Neural cell (in vitro differentiated cells): ENCODE results near the gene ATP13A3. TPM values are rescaled to one million over a fixed set of nuclear protein-coding genes. Genes with fewer than 3 reads are reported as not detected.

Experiments
- H2AFZ ChIP-seq: fragments of 200-600, 300-800 bp; sonication (generic), shearing (Covaris generic); 2 replicates; pipeline ENCODE4 v1.6.0; 2014; ENCODE audit warnings: low read depth, mild to moderate bottlenecking, antibody characterized with exemption, low read length, moderate library complexity
- H3F3A ChIP-seq: fragments of 200-600 bp; shearing (Covaris generic); 2 replicates; pipeline ENCODE4 v1.6.1; 2016; ENCODE audit warnings: mild to moderate bottlenecking, moderate library complexity, mixed read lengths, antibody characterized with exemption, low read length; ENCODE audit not compliant: insufficient read depth, poor library complexity, severe bottlenecking
- H3K27ac ChIP-seq: fragments of 200-600, 300-800 bp; sonication (generic), shearing (Covaris generic); 2 replicates; pipeline ENCODE4 v1.5.1; 2014; ENCODE audit warnings: mild to moderate bottlenecking, low read length, moderate library complexity
- H3K27me3 ChIP-seq: fragments of 300-800, 200-600 bp; sonication (generic), shearing (Covaris generic); 2 replicates; pipeline ENCODE4 v1.6.0; 2014; ENCODE audit warnings: mild to moderate bottlenecking, low read depth, low read length, moderate library complexity; ENCODE audit not compliant: insufficient read depth
- H3K36me3 ChIP-seq: fragments of 300-800, 200-600 bp; sonication (generic), shearing (Covaris generic); 2 replicates; pipeline ENCODE4 v1.5.1; 2014; ENCODE audit warnings: mild to moderate bottlenecking, antibody characterized with exemption, low read length, moderate library complexity; ENCODE audit not compliant: insufficient read depth
- H3K4me2 ChIP-seq: fragments of 300-800, 200-600 bp; sonication (generic), shearing (Covaris generic); 2 replicates; pipeline ENCODE4 v1.6.0; 2014; ENCODE audit warnings: mild to moderate bottlenecking, low read length
- H3K4me3 ChIP-seq: fragments of 300-800, 200-600 bp; sonication (generic), shearing (Covaris generic); 2 replicates; pipeline ENCODE4 v1.5.1; 2014; ENCODE audit warnings: mild to moderate bottlenecking, low read length, moderate library complexity
- H3K79me2 ChIP-seq: fragments of 200-600 bp; shearing (Covaris generic); replicated peaks from 2 replicates; pipeline ENCODE4 v1.6.0; 2014; ENCODE audit warnings: mild to moderate bottlenecking, low read length, moderate library complexity; ENCODE audit not compliant: insufficient read depth
- H3K9ac ChIP-seq: fragments of 300-800, 200-600 bp; sonication (generic), shearing (Covaris generic); 2 replicates; pipeline ENCODE4 v1.6.1; 2016; ENCODE audit warnings: mild to moderate bottlenecking, low read length, mixed read lengths
- H3K9me2 ChIP-seq: fragments of 200-600 bp; shearing (Covaris generic); 2 replicates; pipeline ENCODE4 v1.6.1; 2016; ENCODE audit warnings: mild to moderate bottlenecking, low read length, mixed read lengths; ENCODE audit not compliant: insufficient read depth
- H3K9me3 ChIP-seq: fragments of 200-600, 300-800 bp; sonication (generic), shearing (Covaris generic); 2 replicates; pipeline ENCODE4 v1.6.1; 2016; ENCODE audit warnings: mild to moderate bottlenecking, mixed run types, low read length, moderate library complexity, mixed read lengths
- H4K20me1 ChIP-seq: fragments of 200-600 bp; shearing (Covaris generic); 2 replicates; pipeline ENCODE4 v1.6.1; 2016; ENCODE audit warnings: mild to moderate bottlenecking, mixed run types; ENCODE audit not compliant: insufficient read depth
- EP300 ChIP-seq: fragments of 450-650 bp; conservative IDR thresholded peaks from 2 replicates; pipeline ENCODE4 v1.6.1; 2014; ENCODE audit warnings: antibody characterized with exemption, mild to moderate bottlenecking, moderate library complexity; ENCODE audit not compliant: poor library complexity, severe bottlenecking
- EZH2 ChIP-seq: fragments of 200-600, 300-800 bp; shearing (Covaris generic), sonication (generic); IDR thresholded peaks from 2 replicates; pipeline ENCODE4 v1.6.1; 2014; ENCODE audit warnings: antibody characterized with exemption, low read length, borderline replicate concordance, mild to moderate bottlenecking; ENCODE audit not compliant: insufficient read depth, poor library complexity, severe bottlenecking
- MXI1 ChIP-seq: fragments of 450-650 bp; conservative IDR thresholded peaks from 2 replicates; pipeline ENCODE4 v1.6.1; 2014; ENCODE audit warnings: antibody characterized with exemption, mild to moderate bottlenecking; ENCODE audit not compliant: poor library complexity, severe bottlenecking
- POLR2AphosphoS5 ChIP-seq: IDR thresholded peaks from 2 replicates; pipeline ENCODE4 v1.6.1; 2012
- RAD21 ChIP-seq: fragments of 450-650 bp; conservative IDR thresholded peaks from 2 replicates; pipeline ENCODE4 v1.6.1; 2014; ENCODE audit warnings: antibody characterized with exemption, mild to moderate bottlenecking, moderate library complexity
- SMC3 ChIP-seq: fragments of 450-650 bp; conservative IDR thresholded peaks from 2 replicates; pipeline ENCODE4 v1.6.1; 2014; ENCODE audit warnings: antibody characterized with exemption, mild to moderate bottlenecking, moderate library complexity; ENCODE audit not compliant: poor library complexity
- TAF1 ChIP-seq: IDR thresholded peaks from 2 replicates; pipeline ENCODE4 v1.6.1; 2012; ENCODE audit warnings: low read depth
- polyA plus RNA-seq: library from polyadenylated mRNA; depleted of rRNA; stranded (reverse); fragments of >200 nt; gene quantifications from 2 replicates; pipeline ENCODE4 v1.2.3, GENCODE V29; 2014
- TF ChIP-seq, protein P1 (sequence below): IDR thresholded peaks from 2 replicates; pipeline ENCODE4 v1.6.1; 2012; ENCODE audit warnings: borderline replicate concordance
- TF ChIP-seq, protein P2 (sequence below): fragments of 450-650 bp; IDR thresholded peaks from 2 replicates; pipeline ENCODE4 v1.5.1; 2014; ENCODE audit warnings: antibody characterized with exemption, mild to moderate bottlenecking, moderate library complexity; ENCODE audit not compliant: poor library complexity, severe bottlenecking

Gene ATP13A3
- polyA plus RNA-seq, 1 donor from 2014 or later = 64.7 TPM

DNA sequence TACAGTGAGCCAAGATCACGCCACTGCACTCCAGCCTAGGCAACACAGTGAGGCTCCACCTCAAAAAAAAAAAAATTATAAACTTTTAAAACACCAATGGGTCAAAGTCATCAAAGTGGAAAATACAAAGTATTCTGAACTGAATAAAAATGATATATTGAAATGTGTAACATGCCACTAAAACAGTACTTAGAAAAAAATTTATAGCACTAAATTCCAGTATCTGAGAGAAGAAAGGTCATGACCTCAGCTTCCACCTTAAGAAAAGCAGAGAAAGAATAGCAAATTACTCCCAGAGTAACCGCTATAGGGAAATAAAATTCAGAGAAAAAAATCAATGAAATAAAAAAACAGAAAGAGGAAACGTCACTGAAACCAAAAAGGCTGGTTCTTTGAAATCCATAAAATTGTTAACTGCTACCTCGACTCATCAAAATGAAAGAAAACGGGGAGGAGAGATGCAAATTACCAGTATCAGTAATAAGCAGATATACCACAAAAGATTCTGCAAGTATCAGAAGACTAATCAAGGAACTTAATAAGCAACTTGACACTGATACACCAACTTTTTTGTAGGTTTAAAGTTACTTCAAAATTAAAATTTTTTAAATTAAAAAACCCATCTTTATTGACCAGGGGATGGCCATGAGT, 20.8 kb downstream of the ATP13A3 start:
- Histone ChIP-seq H4K20me1 (no peaks in the 10 kb centered on the region), H3K27ac (no peak overlapping the region), H3K79me2 (peaks cover 53% of the 10 kb centered on the region), H3K27me3 (no peaks in the 10 kb centered on the region), H3K9me2 (no peaks in the 10 kb centered on the region), H3K4me3 (no peak overlapping the region), H3K9me3 (no peaks in the 10 kb centered on the region), H3K9ac (no peak overlapping the region), H3K36me3 (no peaks in the 10 kb centered on the region), H2AFZ (no peak overlapping the region), H3K4me2 (no peak overlapping the region), H3F3A (no peaks in the 10 kb centered on the region)
- no peak for TF ChIP-seq MXI1
- TF ChIP-seq, protein P1, sequence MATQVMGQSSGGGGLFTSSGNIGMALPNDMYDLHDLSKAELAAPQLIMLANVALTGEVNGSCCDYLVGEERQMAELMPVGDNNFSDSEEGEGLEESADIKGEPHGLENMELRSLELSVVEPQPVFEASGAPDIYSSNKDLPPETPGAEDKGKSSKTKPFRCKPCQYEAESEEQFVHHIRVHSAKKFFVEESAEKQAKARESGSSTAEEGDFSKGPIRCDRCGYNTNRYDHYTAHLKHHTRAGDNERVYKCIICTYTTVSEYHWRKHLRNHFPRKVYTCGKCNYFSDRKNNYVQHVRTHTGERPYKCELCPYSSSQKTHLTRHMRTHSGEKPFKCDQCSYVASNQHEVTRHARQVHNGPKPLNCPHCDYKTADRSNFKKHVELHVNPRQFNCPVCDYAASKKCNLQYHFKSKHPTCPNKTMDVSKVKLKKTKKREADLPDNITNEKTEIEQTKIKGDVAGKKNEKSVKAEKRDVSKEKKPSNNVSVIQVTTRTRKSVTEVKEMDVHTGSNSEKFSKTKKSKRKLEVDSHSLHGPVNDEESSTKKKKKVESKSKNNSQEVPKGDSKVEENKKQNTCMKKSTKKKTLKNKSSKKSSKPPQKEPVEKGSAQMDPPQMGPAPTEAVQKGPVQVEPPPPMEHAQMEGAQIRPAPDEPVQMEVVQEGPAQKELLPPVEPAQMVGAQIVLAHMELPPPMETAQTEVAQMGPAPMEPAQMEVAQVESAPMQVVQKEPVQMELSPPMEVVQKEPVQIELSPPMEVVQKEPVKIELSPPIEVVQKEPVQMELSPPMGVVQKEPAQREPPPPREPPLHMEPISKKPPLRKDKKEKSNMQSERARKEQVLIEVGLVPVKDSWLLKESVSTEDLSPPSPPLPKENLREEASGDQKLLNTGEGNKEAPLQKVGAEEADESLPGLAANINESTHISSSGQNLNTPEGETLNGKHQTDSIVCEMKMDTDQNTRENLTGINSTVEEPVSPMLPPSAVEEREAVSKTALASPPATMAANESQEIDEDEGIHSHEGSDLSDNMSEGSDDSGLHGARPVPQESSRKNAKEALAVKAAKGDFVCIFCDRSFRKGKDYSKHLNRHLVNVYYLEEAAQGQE = no peak
- no peak for TF ChIP-seq POLR2AphosphoS5
- TF ChIP-seq EZH2 = no peak
- TF ChIP-seq, protein P2, sequence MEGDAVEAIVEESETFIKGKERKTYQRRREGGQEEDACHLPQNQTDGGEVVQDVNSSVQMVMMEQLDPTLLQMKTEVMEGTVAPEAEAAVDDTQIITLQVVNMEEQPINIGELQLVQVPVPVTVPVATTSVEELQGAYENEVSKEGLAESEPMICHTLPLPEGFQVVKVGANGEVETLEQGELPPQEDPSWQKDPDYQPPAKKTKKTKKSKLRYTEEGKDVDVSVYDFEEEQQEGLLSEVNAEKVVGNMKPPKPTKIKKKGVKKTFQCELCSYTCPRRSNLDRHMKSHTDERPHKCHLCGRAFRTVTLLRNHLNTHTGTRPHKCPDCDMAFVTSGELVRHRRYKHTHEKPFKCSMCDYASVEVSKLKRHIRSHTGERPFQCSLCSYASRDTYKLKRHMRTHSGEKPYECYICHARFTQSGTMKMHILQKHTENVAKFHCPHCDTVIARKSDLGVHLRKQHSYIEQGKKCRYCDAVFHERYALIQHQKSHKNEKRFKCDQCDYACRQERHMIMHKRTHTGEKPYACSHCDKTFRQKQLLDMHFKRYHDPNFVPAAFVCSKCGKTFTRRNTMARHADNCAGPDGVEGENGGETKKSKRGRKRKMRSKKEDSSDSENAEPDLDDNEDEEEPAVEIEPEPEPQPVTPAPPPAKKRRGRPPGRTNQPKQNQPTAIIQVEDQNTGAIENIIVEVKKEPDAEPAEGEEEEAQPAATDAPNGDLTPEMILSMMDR = no peak
- no peak for TF ChIP-seq EP300
- no peak for TF ChIP-seq RAD21
- no peak for TF ChIP-seq TAF1
- no peak for TF ChIP-seq SMC3

DNA sequence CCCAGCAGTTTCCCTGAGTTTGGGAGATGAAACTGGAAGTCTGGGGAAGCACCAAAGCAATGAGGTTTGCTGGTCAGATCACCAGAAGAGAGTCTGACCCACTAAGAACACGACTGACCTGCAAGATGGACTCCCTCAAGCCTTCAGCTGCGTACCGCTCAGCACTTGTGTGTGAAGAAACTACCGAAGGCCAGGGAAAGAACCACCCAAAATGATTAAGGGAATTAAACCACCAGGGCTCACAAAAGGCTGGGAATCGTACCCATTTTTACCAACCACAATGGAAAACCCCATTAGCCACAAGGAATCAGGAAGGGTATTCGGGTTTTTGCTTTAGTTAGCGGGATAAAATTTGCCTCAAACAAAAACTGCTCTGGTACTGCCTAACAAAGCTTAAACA, 21.6 kb downstream of the ATP13A3 start:
- H3K9me3 ChIP-seq = no peaks in the 10 kb centered on the region

More for the DNA sequence above, 21.6 kb downstream of the ATP13A3 start:
- TF ChIP-seq EP300 (no peak), EZH2 (no peak), SMC3 (no peak), POLR2AphosphoS5 (no peak), TAF1 (no peak)
- Histone ChIP-seq H3K27ac (no peak overlapping the region), H2AFZ (no peak overlapping the region), H3F3A (no peaks in the 10 kb centered on the region), H3K36me3 (no peaks in the 10 kb centered on the region), H3K27me3 (no peaks in the 10 kb centered on the region), H3K4me3 (no peak overlapping the region), H3K79me2 (peaks cover 45% of the 10 kb centered on the region), H3K4me2 (no peak overlapping the region), H4K20me1 (no peaks in the 10 kb centered on the region), H3K9me2 (no peaks in the 10 kb centered on the region), H3K9ac (no peak overlapping the region)
